HK-2 (cell line): ENCODE data around the gene KCNQ1.

ENCODE experiments used
- DNase-seq: peaks from one replicate; pipeline ENCODE4 v3.0.0-alpha.2; 2018; ENCODE audit not compliant: unreplicated experiment

KCNQ1 gene

DNA sequence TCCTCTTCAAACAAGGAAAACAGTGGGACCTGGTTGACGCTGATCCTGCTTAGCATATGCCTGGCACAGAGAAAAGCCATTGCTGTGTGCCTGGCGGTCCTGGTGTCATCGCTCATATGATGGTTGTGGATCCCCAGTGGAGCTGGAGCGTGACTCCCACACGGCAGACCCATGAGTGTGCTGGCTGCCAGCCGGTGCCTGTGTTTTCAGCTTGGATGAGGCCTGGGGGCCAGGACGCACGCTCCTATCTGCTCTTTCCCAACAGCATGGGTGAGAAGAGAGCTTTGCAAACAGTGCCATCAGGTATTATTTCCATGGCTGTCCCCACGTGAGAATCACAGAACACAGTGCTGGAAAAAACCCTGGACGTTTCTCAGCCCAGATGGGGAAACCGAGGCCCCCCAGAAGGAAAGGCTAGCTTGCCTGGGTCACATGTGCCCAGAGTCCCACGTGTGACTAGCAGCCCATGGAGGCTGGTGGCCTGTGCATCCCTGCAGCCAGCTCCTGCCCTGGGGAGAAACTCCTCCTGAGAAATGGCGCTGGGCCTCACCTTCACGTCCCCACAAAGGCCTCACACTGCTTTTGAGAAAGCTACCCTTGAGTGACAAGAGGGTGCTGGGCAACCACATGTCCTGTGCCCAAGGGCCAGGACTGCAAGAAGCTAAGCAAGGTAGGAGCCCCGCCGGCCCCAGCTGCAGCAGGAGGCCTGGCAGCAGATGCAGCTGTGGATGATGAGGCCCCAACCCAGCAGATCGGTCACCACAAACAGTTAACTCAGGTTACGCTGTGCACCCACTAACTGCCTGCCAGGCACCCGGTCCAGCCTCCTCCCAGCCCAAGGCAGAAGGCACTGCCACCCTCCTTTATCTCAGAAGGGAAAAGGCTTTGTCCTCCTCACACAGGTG lies 436.5 kb downstream of the KCNQ1 start:
- no peak for DNase-seq

- DNase-seq: no peak
Measured at GRCh38 chr11:2881981-2882375, 437.2 kb downstream of the KCNQ1 start.

- DNase-seq: no peak
Measured at GRCh38 chr11:2882396-2883110, 437.7 kb downstream of the KCNQ1 start.

DNA sequence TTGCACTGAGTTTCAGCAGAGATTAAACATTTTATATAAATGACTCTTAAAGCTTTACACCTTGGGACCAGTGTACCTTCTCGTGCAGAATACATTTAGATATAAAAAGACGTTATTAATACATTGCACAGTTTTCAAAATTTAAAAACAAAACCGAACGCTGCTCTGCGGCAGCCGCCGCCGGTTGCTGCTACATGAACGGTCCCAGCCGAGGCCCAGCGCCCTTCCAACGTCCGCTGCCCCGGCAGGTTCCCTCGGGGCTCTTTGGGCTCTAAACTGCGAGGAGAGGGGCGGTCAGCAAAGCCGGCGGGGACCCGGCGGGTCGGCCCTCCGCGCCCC lies 438.8 kb downstream of the KCNQ1 start:
- no peak for DNase-seq

- DNase-seq: no peak
Measured at GRCh38 chr11:2883979-2884815, 439.4 kb downstream of the KCNQ1 start.

- DNase-seq: peak; percentile 50
Measured at GRCh38 chr11:2885017-2885677, 440.3 kb downstream of the KCNQ1 start.

- DNase-seq: peak; percentile 71
Measured at GRCh38 chr11:2885678-2886081, 440.9 kb downstream of the KCNQ1 start, which contains the start of gene CDKN1C. Gene CDKN1C, minus strand, starts transcription at chr11:2885775. Its CDS starts 319 bp downstream, at chr11:2885456.

DNA sequence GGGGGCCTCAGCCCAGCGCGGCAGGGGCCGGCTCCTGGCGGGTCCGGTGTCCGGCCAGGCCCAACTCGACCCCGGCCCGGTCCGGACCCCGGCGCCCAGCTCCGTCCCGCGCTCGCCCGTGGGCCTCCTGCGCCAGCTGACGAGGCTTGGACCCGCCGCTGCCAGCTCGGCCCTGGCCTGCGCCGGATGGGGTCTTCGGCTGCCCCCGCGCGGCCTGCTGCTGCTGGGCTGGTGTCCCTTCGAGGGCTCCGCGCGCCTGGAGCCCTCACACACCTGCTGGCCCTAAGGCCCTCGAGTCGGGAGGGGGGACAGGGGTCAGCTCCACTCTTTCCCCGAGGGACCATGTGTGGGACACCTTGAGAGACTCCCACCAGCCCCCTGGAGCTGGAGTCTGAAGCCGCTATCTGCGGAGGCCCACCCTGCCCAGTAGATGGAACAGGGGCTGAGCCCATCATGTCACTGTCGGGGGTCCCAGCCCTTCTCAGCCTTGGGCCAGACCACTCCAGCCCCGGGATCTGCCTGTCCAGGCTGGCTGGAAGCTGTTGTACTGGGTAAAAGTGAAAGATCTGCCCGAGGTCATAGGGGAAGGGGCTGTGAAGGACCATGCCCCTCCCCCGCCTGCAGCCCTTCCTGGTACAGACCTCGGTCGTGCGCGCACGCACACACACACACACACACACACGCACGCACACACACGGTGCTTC lies 441.5 kb downstream of the KCNQ1 start:
- DNase-seq: no peak

DNA sequence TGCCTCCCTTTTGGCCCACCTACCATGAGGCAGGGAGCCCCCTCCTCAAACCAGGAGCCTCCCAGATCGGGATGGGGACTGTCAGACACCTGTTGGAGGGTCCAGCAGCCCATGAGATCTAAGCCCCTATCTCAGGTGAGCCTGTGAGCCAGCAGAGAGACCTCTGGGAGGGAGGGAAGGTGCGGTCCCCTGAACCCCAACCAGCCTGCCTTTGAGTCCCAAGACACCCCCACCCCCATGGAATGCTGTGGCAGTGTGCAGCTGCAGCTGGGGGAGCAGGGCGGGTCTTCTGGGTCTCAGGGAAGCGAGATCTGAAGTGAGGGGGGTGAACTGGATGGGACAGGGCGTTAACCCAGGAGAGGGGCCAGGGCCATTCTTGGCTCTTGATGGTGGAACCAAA lies 442.1 kb downstream of the KCNQ1 start:
- no peak for DNase-seq

GRCh38 chr11:2887515-2888195 lies 442.8 kb downstream of the KCNQ1 start:
- no peak for DNase-seq

DNA sequence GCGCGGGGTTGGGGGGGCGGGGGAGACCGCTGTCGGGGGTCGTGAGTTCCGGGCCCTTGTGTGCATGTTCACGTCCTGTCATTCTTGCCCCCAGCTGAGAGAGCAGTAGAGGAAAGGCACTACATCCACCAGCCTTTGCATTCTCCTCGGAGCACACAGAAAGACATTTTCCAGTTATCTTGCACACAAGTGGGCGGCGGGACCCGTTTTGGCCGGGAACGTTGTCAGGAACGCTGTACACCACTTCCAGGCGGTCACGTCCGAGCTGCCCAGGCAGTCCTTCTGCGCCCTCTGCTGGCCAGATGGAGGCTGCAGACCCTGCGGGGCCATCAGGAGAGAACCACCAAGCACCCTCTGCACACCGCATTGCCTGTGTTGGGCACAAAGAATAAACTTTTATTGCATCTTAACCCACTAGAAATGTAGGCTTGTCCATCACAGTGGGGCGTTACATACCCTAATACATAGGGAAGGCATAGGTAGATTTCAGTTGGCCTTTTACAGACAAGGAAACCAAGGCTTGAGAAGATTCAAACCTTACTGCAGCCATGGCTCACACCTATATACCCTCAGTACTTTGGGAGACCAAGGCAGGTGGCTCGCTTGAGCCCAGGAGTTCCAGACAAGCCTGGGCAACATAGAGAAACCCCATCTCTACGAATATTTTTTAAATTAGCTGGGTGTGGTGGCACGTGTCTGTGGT lies 443.6 kb downstream of the KCNQ1 start:
- peak; percentile 83 for DNase-seq

DNA sequence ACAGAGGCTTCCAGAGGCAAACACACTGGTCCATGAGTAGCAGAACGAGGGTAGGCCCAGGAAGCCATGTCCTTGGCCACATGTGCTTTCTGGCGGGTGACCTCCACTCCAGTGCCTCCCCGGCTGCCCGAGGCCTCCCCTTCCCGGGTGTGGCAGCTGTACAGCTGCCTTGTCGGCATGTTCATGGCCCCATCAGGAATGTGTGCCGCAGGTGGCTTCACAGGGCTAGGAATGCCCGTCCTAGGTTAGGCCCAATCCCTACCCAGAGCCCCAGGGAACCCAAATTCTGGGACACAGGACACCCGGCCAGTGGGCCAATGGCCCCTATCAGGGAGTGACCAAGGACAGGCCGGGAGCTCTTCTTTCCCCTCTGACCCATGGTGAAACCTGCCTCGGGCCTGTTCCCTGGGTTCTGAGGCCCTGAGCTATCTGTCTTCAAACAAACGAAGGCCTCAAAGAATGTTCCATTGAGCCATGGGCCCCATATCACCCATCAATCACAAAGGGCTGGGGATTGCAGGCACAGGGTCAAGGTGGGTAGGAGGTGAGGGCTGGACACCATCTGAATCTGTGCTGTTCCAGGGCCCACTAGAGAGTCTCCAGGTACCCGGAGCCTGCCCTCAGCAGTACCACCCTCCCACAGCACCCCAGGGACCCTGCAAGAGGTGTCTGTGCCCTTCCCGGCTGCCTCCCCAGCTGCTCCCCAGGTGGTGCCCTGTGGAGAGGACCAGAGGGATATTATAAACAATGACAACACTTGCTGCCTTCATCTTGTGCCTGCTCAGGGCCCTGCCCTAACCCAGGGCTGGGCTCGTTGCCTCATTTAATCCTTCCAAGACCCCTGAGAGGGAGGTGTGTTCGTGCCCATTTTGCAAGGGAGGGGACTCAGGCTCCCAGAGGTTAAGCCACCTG lies 444.8 kb downstream of the KCNQ1 start:
- no peak for DNase-seq

GRCh38 chr11:2890466-2891294 lies 445.9 kb downstream of the KCNQ1 start:
- peak; percentile 74 for DNase-seq

GRCh38 chr11:2891326-2892214 lies 446.8 kb downstream of the KCNQ1 start:
- no peak for DNase-seq

GRCh38 chr11:2892215-2892966 lies 447.6 kb downstream of the KCNQ1 start:
- DNase-seq: peak; percentile 72

DNA sequence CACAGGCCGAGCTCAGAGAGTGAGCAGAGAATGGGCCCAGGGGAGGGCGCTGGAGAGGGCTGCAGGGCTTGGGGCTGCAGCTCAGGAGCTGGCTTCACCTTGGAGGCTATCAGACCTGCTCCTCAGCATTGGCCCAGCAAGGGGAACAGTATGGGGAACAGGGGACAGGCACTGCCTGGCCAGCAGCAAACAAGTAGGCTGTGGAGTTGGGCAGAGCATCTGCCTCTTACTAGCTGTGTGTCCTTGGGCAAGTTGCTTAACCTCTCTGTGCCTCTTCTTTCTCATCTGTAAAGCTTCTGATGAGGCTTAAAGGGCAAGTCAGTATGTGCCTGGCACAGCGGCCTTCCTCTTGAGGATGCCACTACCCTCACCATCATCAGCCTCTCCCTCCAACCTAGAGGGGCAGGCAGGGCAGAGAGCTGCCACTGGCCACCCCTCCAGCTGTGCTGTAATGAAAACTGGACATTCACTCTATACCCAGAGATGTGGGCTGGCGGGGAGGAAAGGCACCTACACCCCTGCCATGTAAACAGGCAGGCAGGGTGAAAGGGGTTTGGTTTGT lies 448.2 kb downstream of the KCNQ1 start:
- no peak for DNase-seq
